ENCODE results near the gene ANKRD40CL. TPM values are rescaled to one million over a fixed set of nuclear protein-coding genes. Genes with fewer than 3 reads are reported as not detected.
"Not testable (repeated sequence)": the region's sequence is repeated elsewhere in the genome, so short reads cannot be mapped to it uniquely, and the experiment has no call there.

ANKRD40CL gene
- total RNA-seq, 2 experiments from 2014 or later: not detected

DNA sequence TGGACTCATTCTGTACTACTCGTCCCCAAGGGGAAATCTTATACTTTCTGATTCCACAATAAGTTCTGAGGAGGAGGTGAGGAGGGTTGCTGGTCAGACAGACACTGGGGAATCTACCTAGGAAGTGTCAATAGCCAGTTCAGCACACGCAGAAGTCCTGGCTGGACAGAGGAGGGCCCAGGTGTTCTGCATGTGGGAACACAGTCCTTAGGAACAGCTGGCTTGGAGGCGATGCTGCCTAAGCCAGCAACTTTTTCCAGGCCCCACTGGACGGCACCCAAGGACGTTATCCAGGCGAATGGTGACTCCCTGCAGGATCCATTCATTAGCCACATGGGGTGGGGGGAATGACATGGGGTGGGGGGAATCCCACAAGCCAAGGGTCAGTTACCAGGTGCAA lies 38.2 kb upstream of the ANKRD40CL start:
- ChIA-PET POLR2A (no interaction called here), CTCF (no interaction called here)
- Histone ChIP-seq H3K4me1 (ENCODE audit: insufficient read depth, low read length) (no peaks in the 10 kb centered on the region), H3K4me3 (ENCODE audit: low read length) (no peak overlapping the region), H3K9me3 (ENCODE audit: control insufficient read depth in 1 of 2, insufficient read depth in 1 of 2, low read length in 2 of 2) (no peaks in the 10 kb centered on the region), H3K27ac (ENCODE audit: low read depth in 1 of 2, low read length in 2 of 2) (no peak overlapping the region), H3K36me3 (ENCODE audit: insufficient read depth, low read length) (no peaks in the 10 kb centered on the region), H3K27me3 (ENCODE audit: control insufficient read depth in 1 of 2, insufficient read depth in 2 of 2, low read length in 2 of 2) (no peaks in the 10 kb centered on the region)
- H3K27me3 Mint-ChIP-seq: no peaks in the 10 kb centered on the region
- H3K4me3 Mint-ChIP-seq: no peak overlapping the region
- H3K27ac Mint-ChIP-seq: no peak overlapping the region
- DNase-seq (no peak), ATAC-seq (ENCODE audit: poor library complexity) (no peak)
- H3K4me1 Mint-ChIP-seq (ENCODE audit: low read depth): no peaks in the 10 kb centered on the region
- no peaks in the 10 kb centered on the region for H3K9me3 Mint-ChIP-seq
- H3K36me3 Mint-ChIP-seq (ENCODE audit: low read depth): no peaks in the 10 kb centered on the region
- TF ChIP-seq CTCF (IDR thresholded peaks at IDR 0.05): no peak
- intact Hi-C loops (cut with DNase I, micrococcal nuclease): no loop called here

DNA sequence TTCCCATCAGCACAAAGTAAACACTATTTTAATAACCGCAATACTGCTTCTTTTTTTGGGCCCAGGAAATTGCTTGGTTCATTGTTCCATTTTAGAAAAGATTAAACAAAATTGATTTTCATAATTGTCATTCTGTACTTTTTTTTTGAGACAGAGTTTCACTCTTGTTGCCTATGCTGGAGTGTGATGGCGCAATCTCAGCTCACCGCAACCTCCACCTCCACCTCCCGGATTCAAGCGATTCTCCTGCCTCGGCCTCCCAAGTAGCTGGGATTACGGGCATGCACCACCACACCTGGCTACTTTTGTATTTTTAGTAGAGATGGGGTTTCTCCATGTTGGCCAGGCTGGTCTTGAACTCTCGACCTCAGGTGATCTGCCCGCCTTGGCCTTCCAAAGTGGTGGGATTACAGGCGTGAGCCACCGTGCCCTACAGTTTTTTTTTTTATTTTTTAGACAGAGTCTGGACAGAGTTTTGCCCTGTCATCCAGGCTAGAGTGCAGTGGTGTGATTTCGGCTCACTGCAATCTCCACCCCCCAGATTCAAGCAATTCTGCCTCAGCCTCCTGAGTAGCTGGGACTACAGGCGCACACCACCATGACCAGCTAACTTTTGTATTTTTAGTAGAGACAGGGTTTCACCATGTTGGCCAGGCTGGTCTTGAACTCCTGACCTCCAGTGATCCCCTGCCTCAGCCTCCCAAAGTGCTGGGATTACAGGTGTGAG lies 37.6 kb upstream of the ANKRD40CL start:
- H3K9me3 ChIP-seq (ENCODE audit: control insufficient read depth in 1 of 2, insufficient read depth in 1 of 2, low read length in 2 of 2); H3K4me3 Mint-ChIP-seq; H3K4me1 ChIP-seq (ENCODE audit: insufficient read depth, low read length); H3K27me3 ChIP-seq (ENCODE audit: control insufficient read depth in 1 of 2, insufficient read depth in 2 of 2, low read length in 2 of 2); H3K9me3 Mint-ChIP-seq; H3K27ac Mint-ChIP-seq; ATAC-seq (ENCODE audit: poor library complexity); H3K36me3 Mint-ChIP-seq (ENCODE audit: low read depth); H3K4me1 Mint-ChIP-seq (ENCODE audit: low read depth); DNase-seq; CTCF ChIA-PET; intact Hi-C loops (cut with DNase I, micrococcal nuclease); POLR2A ChIA-PET; H3K27ac ChIP-seq (ENCODE audit: low read depth in 1 of 2, low read length in 2 of 2); H3K36me3 ChIP-seq (ENCODE audit: insufficient read depth, low read length); H3K4me3 ChIP-seq (ENCODE audit: low read length); H3K27me3 Mint-ChIP-seq: not testable (repeated sequence)

- no peaks in the 10 kb centered on the region for H3K27me3 ChIP-seq (ENCODE audit: control insufficient read depth in 1 of 2, insufficient read depth in 2 of 2, low read length in 2 of 2)
- no peak for DNase-seq
- no peak overlapping the region for H3K27ac ChIP-seq (ENCODE audit: low read depth in 1 of 2, low read length in 2 of 2)
- Mint-ChIP-seq H3K9me3 (no peaks in the 10 kb centered on the region), H3K4me1 (ENCODE audit: low read depth) (no peaks in the 10 kb centered on the region), H3K27ac (no peak overlapping the region), H3K27me3 (no peaks in the 10 kb centered on the region), H3K36me3 (ENCODE audit: low read depth) (no peaks in the 10 kb centered on the region), H3K4me3 (no peak overlapping the region)
- ATAC-seq (ENCODE audit: poor library complexity): no peak
- H3K4me3 ChIP-seq (ENCODE audit: low read length): no peak overlapping the region
- no peaks in the 10 kb centered on the region for H3K36me3 ChIP-seq (ENCODE audit: insufficient read depth, low read length)
- ChIA-PET POLR2A (no interaction called here), CTCF (no interaction called here)
- H3K4me1 ChIP-seq (ENCODE audit: insufficient read depth, low read length): no peaks in the 10 kb centered on the region
- no peaks in the 10 kb centered on the region for H3K9me3 ChIP-seq (ENCODE audit: control insufficient read depth in 1 of 2, insufficient read depth in 1 of 2, low read length in 2 of 2)
- TF ChIP-seq CTCF (IDR thresholded peaks at IDR 0.05): no peak
- intact Hi-C loops (cut with DNase I, micrococcal nuclease): no loop called here
Measured at GRCh38 chr17:50803676-50804075, 36.4 kb upstream of the ANKRD40CL start.
